Thymus (tissue), 11 donors: ENCODE data around the gene ADAMTS1. TPM values are rescaled to one million over a fixed set of nuclear protein-coding genes. Genes with fewer than 3 reads are reported as not detected.

ENCODE experiments used
- DNase-seq, 9 donors: peaks; one replicate each; pipeline ENCODE4 v3.0.0-alpha.2; 2013; ENCODE audit warnings: low spot score in 9 of 9, low read depth in 6 of 9, missing footprints in 1 of 9
- H3K27ac ChIP-seq, 2 donors: one replicate each; pipeline ENCODE4 v1.5.1; 2013; ENCODE audit warnings: control low read depth in 1 of 2, low read depth in 1 of 2, low read length in 1 of 2, mild to moderate bottlenecking in 1 of 2, moderate library complexity in 1 of 2
- H3K27me3 ChIP-seq, 2 donors: one replicate each; pipeline ENCODE4 v1.5.1; 2013; ENCODE audit warnings: low read length in 1 of 2; ENCODE audit not compliant: control insufficient read depth in 2 of 2, insufficient read depth in 1 of 2
- H3K36me3 ChIP-seq, 2 donors: one replicate each; pipeline ENCODE4 v1.5.1; 2013; ENCODE audit warnings: low read length in 1 of 2, mild to moderate bottlenecking in 1 of 2, moderate library complexity in 1 of 2; ENCODE audit not compliant: control insufficient read depth in 2 of 2, insufficient read depth in 2 of 2
- H3K4me1 ChIP-seq, 2 donors: one replicate each; pipeline ENCODE4 v1.5.1; 2013; ENCODE audit warnings: low read length in 2 of 2; ENCODE audit not compliant: control insufficient read depth in 2 of 2, insufficient read depth in 2 of 2
- H3K4me3 ChIP-seq, 2 donors: one replicate each; pipeline ENCODE4 v1.5.1; 2013; ENCODE audit warnings: low read length in 2 of 2, control low read depth in 1 of 2, mild to moderate bottlenecking in 1 of 2
- H3K9me3 ChIP-seq, 2 donors: one replicate each; pipeline ENCODE4 v1.5.1; 2013; ENCODE audit warnings: low read length in 1 of 2, mild to moderate bottlenecking in 1 of 2; ENCODE audit not compliant: control insufficient read depth in 2 of 2, insufficient read depth in 1 of 2
- WGBS: extraction: QIAGEN DNeasy Blood & Tissue Kit; methylation state at CpG from one replicate; pipeline ENCODE4 v1.1.7; 2013; 5-methylcytosine and 5-hydroxymethylcytosine counted together
- polyA plus RNA-seq: library from polyadenylated mRNA; stranded (reverse); fragments of 200-250 nt; gene quantifications from one replicate; pipeline ENCODE4 v1.2.3, GENCODE V29; 2013
- total RNA-seq: library from RNA; stranded (reverse); fragments of 120-200 nt; gene quantifications from one replicate; pipeline ENCODE4 v1.2.4, GENCODE V29; 2013
- donor health status: healthy.

ADAMTS1 gene
- total and polyA plus RNA-seq, 2 donors = 2.0 to 18.3 TPM

DNA sequence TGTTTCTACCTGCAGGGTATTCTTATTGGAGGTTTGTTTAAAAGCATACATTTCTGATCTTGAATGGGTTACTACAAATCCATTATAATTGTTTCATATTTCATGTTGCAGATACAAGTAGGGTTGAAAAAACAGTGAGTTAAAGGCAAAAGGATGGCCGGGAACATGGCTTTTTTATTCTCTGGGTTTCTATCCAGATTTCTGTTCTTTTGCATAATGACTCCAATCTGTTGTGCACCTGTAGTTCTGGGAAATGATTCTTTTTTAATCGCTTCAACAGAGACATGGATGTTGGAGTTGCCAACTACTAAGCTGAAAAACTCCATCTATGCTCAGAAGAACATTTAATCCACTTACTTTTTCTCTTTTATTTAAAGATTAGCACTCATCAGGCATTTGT lies 2.7 kb upstream of the ADAMTS1 start:
- Histone ChIP-seq H3K36me3 (no peaks in the 10 kb centered on the region), H3K27me3 (peaks cover 32 to 50% of the 10 kb centered on the region in 2 donors), H3K9me3 (no peaks in the 10 kb centered on the region), H3K27ac (no peak overlapping the region), H3K4me1 (peaks cover 23 to 24% of the 10 kb centered on the region in 2 donors), H3K4me3 (no peak overlapping the region)
- WGBS = 87% methylated on average over 2 of the region's 2 CpGs
- DNase-seq = no peak

DNA sequence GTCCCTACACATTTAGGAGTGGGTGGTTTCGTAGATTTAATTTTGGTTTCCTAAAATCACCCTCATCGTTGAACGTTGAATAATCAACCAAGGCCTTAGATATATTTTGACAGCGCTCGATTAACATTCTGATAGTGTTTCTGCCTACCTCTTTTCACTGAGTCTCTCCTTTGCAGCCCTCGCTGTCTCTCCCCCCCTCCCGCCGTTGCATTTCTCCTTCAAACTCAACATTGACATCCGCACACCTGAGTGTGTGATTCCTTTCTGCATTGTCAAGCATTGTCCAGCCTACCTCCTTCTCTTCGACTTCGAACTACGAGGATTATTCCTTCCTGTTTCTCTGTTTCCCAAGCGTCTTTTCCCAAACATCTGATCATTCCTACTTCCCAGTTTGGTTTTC lies 1.8 kb upstream of the ADAMTS1 start:
- Histone ChIP-seq H3K9me3 (no peaks in the 10 kb centered on the region), H3K27me3 (peaks cover 32 to 52% of the 10 kb centered on the region in 2 donors), H3K27ac (peak overlapping the region; percentile 5 to 11), H3K36me3 (peaks cover 0 to 2% of the 10 kb centered on the region in 2 donors), H3K4me3 (peak overlapping the region in 1 of 2 donors; percentile 67), H3K4me1 (peaks cover 26 to 31% of the 10 kb centered on the region in 2 donors)
- 19% methylated on average over 13 of the region's 13 CpGs for WGBS
- peak in 1 of 9 donors; percentile 14 for DNase-seq

DNA sequence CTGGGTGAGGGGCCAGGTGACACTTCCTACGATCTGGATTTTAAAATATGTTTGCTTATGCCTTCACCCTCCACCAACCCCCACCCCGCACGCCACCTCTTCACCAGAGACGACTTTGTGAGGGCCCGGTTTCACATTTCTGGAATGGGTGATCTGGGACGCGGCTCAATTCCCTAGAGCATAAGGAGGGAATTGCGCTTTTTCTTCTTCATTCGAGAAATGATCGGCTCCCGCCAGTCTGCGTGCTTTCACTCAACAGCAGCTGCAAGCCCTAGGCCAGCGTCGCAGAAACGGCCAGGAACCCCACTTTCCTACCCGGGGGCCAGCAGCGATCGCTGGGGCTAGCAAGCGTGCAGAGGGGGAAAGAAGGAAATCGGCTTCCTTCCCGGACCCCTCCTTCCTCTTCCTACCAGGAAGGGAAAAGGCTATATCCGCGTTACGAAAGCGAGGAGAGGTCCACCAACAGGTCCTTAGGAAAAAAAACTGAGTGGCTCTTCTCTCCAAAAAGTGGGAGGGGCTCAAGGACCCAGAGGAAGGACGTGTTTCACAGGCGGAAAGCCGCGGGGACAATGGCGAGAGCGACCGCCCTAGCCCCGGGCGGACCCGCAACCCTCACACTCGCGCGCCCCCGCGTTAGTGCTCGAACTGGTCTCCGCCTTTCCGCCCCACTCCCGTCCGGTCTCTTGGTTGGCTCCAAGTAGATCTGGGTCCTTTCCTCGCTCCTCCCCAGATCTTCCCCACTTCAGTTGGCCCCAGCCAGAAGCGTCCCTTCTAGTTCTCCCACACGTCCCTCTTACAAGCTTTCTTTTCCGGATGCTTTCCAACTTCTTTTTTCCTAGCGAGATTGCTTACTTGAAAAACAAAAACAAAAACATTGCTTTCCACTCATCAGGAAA lies 1.1 kb upstream of the ADAMTS1 start:
- peak in 2 of 9 donors; percentile 8 to 19 for DNase-seq
- Histone ChIP-seq H3K36me3 (peaks cover 0 to 5% of the 10 kb centered on the region in 2 donors), H3K27ac (peak overlapping the region; percentile 65 to 70), H3K4me1 (peaks cover 26 to 31% of the 10 kb centered on the region in 2 donors), H3K27me3 (peaks cover 32 to 52% of the 10 kb centered on the region in 2 donors), H3K4me3 (peak overlapping the region; percentile 52 to 67), H3K9me3 (no peaks in the 10 kb centered on the region)
- under 1% methylated on average over 50 of the region's 50 CpGs for WGBS

DNA sequence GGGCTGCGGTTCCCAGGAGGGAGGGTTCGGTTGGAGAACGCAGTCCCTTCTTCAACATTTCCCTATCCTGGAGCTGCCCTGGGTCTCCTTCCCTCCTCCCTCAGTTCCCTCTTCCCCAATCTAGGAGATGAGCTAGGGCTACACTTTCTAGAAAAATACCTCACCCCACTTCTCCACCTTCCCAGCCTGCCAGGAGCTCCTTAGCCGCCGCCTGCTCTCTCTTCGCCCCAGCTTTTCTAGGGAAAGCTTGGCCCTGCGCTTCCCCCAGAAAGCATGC lies 488 bp upstream of the ADAMTS1 start:
- H3K27ac ChIP-seq = peak overlapping the region; percentile 65 to 70
- peaks cover 0 to 5% of the 10 kb centered on the region in 2 donors for H3K36me3 ChIP-seq
- H3K9me3 ChIP-seq = no peaks in the 10 kb centered on the region
- DNase-seq = no peak
- peaks cover 32 to 52% of the 10 kb centered on the region in 2 donors for H3K27me3 ChIP-seq
- H3K4me3 ChIP-seq = peak overlapping the region; percentile 52 to 67
- peaks cover 28 to 31% of the 10 kb centered on the region in 2 donors for H3K4me1 ChIP-seq
- 1% methylated on average over 7 of the region's 7 CpGs for WGBS

DNA sequence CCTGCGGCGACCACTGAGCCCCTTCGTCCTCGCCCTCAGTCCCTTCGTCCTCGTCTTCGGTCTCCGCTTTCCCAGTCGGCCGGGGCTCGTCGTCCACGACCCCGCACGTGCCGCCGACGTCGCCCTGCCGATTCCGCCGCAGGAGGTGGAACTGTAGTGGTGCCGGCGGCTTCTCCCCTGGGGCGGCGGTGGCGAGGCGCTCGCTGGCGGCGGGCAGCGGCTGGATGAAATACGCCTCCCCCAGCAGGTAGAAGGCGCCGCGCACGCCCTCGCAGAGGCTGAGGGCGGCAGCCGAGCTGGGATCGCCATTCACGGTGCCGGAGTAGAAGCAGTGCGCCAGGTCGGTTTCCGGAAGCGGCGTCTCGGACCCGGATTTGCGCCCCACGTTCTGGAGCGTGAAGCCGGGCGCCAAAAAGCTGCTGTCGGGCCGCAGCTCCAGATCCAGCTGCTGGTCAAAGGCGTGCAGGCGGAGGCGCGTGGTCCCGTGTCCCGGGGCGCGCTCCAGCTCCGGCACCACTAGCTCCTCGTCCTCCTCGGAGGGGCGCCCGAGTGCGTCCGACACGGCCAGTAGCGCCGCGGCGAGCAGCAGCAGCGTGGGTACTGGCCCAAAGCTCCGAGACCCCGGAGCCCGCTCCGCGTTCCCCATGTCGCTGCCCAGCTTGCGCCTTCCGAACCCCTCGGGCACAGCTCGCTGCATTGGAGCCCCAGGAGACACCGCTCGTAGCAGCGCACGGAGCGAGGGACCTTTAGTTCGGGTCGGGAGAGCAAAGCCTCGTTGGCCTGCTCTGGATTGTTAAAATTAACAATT lies 747 bp downstream of the ADAMTS1 start:
- Histone ChIP-seq H3K4me1 (peaks cover 39 to 40% of the 10 kb centered on the region in 2 donors), H3K4me3 (peak overlapping the region; percentile 52 to 67), H3K36me3 (peaks cover 0 to 5% of the 10 kb centered on the region in 2 donors), H3K9me3 (no peaks in the 10 kb centered on the region), H3K27ac (peak overlapping the region; percentile 66 to 86), H3K27me3 (peaks cover 32 to 52% of the 10 kb centered on the region in 2 donors)
- WGBS = under 1% methylated on average over 96 of the region's 96 CpGs
- peak in 2 of 9 donors; percentile 5 to 34 for DNase-seq

DNA sequence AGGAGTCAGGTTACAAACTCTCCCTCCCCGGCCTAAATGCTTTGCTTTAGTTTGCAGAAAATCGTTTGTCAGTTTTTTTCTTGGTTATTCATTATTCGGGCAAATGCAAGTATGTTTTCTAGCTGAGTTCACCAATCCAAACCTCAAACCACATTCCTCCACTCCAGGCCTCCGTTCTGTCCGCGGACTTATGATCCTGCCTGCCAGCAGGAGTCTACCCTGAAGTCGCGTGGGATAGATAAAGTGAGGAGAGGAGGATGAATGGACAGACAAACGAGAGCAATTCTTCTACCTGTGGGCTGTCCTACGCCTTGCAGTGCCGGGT lies 1.3 kb downstream of the ADAMTS1 start:
- Histone ChIP-seq H3K36me3 (peaks cover 0 to 5% of the 10 kb centered on the region in 2 donors), H3K4me1 (peaks cover 40 to 41% of the 10 kb centered on the region in 2 donors), H3K27ac (peak overlapping the region; percentile 14 to 86), H3K4me3 (peak overlapping the region; percentile 52 to 67), H3K9me3 (no peaks in the 10 kb centered on the region), H3K27me3 (peaks cover 32 to 52% of the 10 kb centered on the region in 2 donors)
- WGBS = under 1% methylated on average over 11 of the region's 11 CpGs
- DNase-seq = peak in 1 of 9 donors; percentile 4

DNA sequence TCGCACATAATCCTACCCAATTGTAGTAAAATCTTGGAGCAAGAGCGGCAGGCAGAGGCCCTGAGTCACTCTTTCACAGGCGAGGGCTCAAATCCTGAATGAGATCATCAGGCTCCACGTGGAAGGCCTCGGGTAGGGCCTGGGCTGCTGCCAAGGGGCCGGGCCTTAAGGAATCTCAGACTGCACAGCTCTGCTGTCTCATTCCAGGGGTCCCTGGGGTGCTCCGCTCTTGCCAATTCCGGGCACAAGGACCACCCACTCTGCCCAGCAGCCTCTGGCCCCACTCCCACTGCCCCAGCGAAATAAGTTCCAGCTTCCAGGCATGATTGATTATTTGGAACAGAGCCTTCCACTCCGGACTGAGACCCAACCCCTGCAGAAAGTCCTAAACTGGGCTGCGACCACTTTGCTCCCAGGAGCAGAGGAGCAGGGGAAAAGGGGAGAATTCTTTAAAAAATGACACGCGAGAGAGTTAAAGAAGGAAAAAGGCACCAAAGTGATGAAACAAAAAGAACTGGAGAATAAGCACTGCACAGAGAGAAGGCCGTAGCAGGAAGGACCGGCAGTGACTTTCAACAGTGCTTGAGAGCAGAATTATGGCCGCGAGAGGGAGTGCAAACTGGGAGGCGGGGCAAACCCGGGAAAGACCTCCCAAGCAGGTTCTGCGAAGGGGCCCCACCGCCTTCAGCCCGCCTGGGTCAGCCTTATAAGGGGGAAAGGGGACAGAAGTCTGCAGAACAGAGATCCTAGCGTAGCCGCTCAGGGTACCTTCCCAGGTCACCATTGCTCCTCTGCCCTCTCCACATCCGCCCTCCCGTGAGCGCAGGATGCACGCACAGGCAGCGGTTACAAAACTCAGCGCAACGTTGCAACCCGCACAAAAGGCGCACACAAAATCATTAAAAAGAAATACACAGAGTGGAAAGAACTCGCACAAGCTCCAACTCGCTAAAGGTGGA lies 2.0 kb downstream of the ADAMTS1 start:
- WGBS = 10% methylated on average over 35 of the region's 35 CpGs
- peaks cover 0 to 5% of the 10 kb centered on the region in 2 donors for H3K36me3 ChIP-seq
- peak overlapping the region; percentile 52 to 67 for H3K4me3 ChIP-seq
- peaks cover 32 to 52% of the 10 kb centered on the region in 2 donors for H3K27me3 ChIP-seq
- no peaks in the 10 kb centered on the region for H3K9me3 ChIP-seq
- DNase-seq = peak in 2 of 9 donors; percentile 28 to 60
- H3K4me1 ChIP-seq = peaks cover 40 to 41% of the 10 kb centered on the region in 2 donors
- peak overlapping the region; percentile 71 to 86 for H3K27ac ChIP-seq

DNA sequence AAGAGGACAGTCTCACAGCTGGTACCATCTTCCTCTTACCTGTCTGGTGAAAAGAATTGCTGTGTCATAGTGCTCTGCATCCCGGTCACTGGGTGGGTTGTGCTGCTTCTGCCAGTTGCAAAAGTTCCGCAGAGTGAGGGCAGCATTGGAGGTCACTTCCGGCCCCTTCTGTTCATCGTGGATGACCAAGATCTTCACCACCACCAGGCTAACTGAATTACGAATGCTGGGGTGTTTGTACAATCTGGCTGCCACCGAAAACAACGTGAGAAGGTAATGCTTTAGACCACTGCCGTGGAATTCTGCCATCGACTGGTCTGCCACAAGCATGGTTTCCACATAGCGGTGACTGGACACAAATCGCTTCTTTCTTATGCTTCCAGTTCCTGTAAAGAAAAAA lies 2.9 kb downstream of the ADAMTS1 start:
- no peaks in the 10 kb centered on the region for H3K9me3 ChIP-seq
- no peak overlapping the region for H3K27ac ChIP-seq
- no peak overlapping the region for H3K4me3 ChIP-seq
- peaks cover 26 to 46% of the 10 kb centered on the region in 2 donors for H3K27me3 ChIP-seq
- no peak for DNase-seq
- peaks cover 40 to 41% of the 10 kb centered on the region in 2 donors for H3K4me1 ChIP-seq
- WGBS = 91% methylated on average over 11 of the region's 11 CpGs
- H3K36me3 ChIP-seq = peaks cover 0 to 13% of the 10 kb centered on the region in 2 donors
